Esophagus muscularis mucosa (tissue), 4 donors: ENCODE measurements around the gene HLCS. TPM values are rescaled to one million over a fixed set of nuclear protein-coding genes. Genes with fewer than 3 reads are reported as not detected.

ENCODE experiments used
- DNase-seq: peaks from one replicate; pipeline ENCODE4 v3.0.0-alpha.2; 2017; ENCODE audit errors: extremely low spot score
- H3K27ac ChIP-seq, 4 donors: fragments of 200-600 bp; sonication (generic); replicated peaks in 1 of 4; 1 replicate in 3 of 4; 2 replicates in 1 of 4; pipeline ENCODE4 v1.5.1; 2016 to 2019; ENCODE audit warnings: mild to moderate bottlenecking in 1 of 4
- H3K27me3 ChIP-seq, 4 donors: fragments of 200-600 bp; sonication (generic); one replicate each; pipeline versions ENCODE4 v1.5.1 to v1.6.0; 2016 to 2019
- H3K36me3 ChIP-seq, 4 donors: fragments of 200-600 bp; sonication (generic); one replicate each; pipeline ENCODE4 v1.5.1; 2016 to 2019
- H3K4me1 ChIP-seq, 4 donors: fragments of 200-600 bp; sonication (generic); one replicate each; pipeline ENCODE4 v1.5.1; 2016 to 2019
- H3K4me3 ChIP-seq, 4 donors: fragments of 200-600 bp; sonication (generic); 1 replicate in 2 of 4; 2 replicates in 2 of 4; pipeline ENCODE4 v1.5.1; 2016 to 2019; ENCODE audit warnings: mild to moderate bottlenecking in 4 of 4, moderate library complexity in 1 of 4
- H3K9me3 ChIP-seq, 4 donors: fragments of 200-600 bp; sonication (generic); 1 replicate in 3 of 4; 2 replicates in 1 of 4; pipeline ENCODE4 v1.5.1; 2016 to 2019
- CTCF ChIP-seq, 3 experiments: fragments of 200-600 bp in 2 of 3; fragments of 450-650 bp in 1 of 3; sonication (generic) in 2 of 3; IDR thresholded peaks; one replicate each; pipeline ENCODE4 v1.5.1; 2017 to 2019; ENCODE audit warnings: antibody characterized with exemption in 3 of 3, mild to moderate bottlenecking in 2 of 3, moderate library complexity in 1 of 3
- EP300 ChIP-seq: sonication (generic); formaldehyde crosslinking; IDR thresholded peaks from one replicate; pipeline ENCODE4 v1.6.1; 2017; ENCODE audit warnings: antibody characterized with exemption
- POLR2A ChIP-seq: fragments of 450-650 bp; IDR thresholded peaks from one replicate; pipeline ENCODE4 v1.6.1; 2017; ENCODE audit warnings: antibody characterized with exemption, moderate library complexity, mild to moderate bottlenecking, low read depth
- POLR2AphosphoS5 ChIP-seq, 2 donors: sonication (generic); formaldehyde crosslinking; IDR thresholded peaks; one replicate each; pipeline ENCODE4 v1.6.1; 2017; ENCODE audit warnings: antibody characterized with exemption in 2 of 2
- WGBS: methylation state at CpG from one replicate; pipeline ENCODE4 v1.1.5; 2018; 5-methylcytosine and 5-hydroxymethylcytosine counted together
- intact Hi-C: fragments of 100-400 bp; cut with DNase I; formaldehyde crosslinking; loops from one replicate; pipeline ENCODE4 v1.15.1; 2023
- total RNA-seq, 4 donors: library from RNA; depleted of rRNA; stranded (reverse); fragments of >200 nt; gene quantifications; one replicate each; pipeline versions ENCODE4 v1.1.0 to v1.2.1, GENCODE V29; 2016

The HLCS gene
- total RNA-seq, 4 donors from 2014 or later: 15.9 to 25.3 (median 22.0) TPM

- intact Hi-C loops: no loop called here
- Histone ChIP-seq H3K9me3 (no peaks in the 10 kb centered on the region), H3K4me1 (peaks cover 0 to 6% (median 0%) of the 10 kb centered on the region in 4 donors), H3K27me3 (no peaks in the 10 kb centered on the region), H3K27ac (no peak overlapping the region), H3K4me3 (no peak overlapping the region), H3K36me3 (no peaks in the 10 kb centered on the region)
- DNase-seq: no peak
- 93% methylated on average over 12 of the region's 12 CpGs for WGBS
- TF ChIP-seq CTCF (IDR thresholded peaks at IDR 0.05) (no peak), POLR2A (no peak), EP300 (no peak), POLR2AphosphoS5 (IDR thresholded peaks at IDR 0.05) (no peak)
Observed at GRCh38 chr21:36784947-36785346, 181.5 kb downstream of the HLCS start.

DNA sequence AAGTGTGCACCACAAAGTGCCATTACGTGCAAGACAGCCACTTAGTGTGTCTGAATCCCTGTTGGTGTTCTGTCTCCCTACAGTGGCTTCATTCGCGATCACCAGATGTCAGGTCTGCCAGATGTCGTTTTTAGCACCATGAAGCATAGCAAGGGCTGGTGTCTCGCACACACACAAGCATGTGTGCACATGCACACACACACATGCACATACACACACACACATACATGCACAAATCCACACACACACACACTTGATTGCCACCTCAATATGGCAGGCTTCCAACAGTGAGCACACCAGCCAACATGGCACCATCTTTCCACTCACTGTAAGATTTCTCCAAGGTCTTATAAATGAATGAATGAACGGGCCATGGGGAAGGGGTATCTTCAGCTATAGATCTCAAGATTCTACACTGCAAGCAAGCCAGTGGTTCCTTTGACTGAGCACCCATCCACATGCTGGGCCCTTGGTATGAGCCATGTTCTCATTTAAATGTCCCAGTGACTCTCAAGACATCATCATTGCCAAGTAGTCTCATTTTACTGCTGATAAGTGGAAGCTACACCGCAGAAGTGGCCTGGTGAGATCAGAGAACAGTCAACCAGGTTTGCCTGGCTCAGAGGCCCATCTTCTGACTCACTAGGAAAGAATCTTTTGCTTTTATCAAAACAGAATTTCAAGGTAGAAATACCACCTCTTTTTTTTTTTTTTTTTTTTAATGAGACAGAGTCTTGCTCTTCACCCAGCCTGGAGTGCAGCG lies 182.7 kb downstream of the HLCS start:
- WGBS: 97% methylated on average over 7 of the region's 8 CpGs
- no peaks in the 10 kb centered on the region for H3K27me3 ChIP-seq
- H3K4me3 ChIP-seq: no peak overlapping the region
- TF ChIP-seq POLR2AphosphoS5 (IDR thresholded peaks at IDR 0.05) (no peak), CTCF (IDR thresholded peaks at IDR 0.05) (no peak), POLR2A (no peak), EP300 (no peak)
- intact Hi-C loops: no loop called here
- no peaks in the 10 kb centered on the region for H3K36me3 ChIP-seq
- peaks cover 0 to 6% (median 0%) of the 10 kb centered on the region in 4 donors for H3K4me1 ChIP-seq
- H3K27ac ChIP-seq: no peak overlapping the region
- no peaks in the 10 kb centered on the region for H3K9me3 ChIP-seq
- no peak for DNase-seq

- no peak overlapping the region for H3K4me3 ChIP-seq
- DNase-seq: no peak
- peaks cover 0 to 6% (median 0%) of the 10 kb centered on the region in 4 donors for H3K4me1 ChIP-seq
- intact Hi-C loops: no loop called here
- no peak for TF ChIP-seq POLR2A
- no peak for TF ChIP-seq EP300
- TF ChIP-seq POLR2AphosphoS5 (IDR thresholded peaks at IDR 0.05): no peak
- TF ChIP-seq CTCF (IDR thresholded peaks at IDR 0.05): no peak
- H3K27ac ChIP-seq: no peak overlapping the region
- no peaks in the 10 kb centered on the region for H3K27me3 ChIP-seq
- no peaks in the 10 kb centered on the region for H3K36me3 ChIP-seq
- H3K9me3 ChIP-seq: no peaks in the 10 kb centered on the region
- WGBS: 96% methylated on average over 6 of the region's 6 CpGs
Observed at GRCh38 chr21:36780861-36781260, 185.6 kb downstream of the HLCS start.

GRCh38 chr21:36776981-36777617 lies 189.4 kb downstream of the HLCS start:
- no peak for TF ChIP-seq CTCF (IDR thresholded peaks at IDR 0.05)
- no peak for TF ChIP-seq POLR2AphosphoS5 (IDR thresholded peaks at IDR 0.05)
- no peak for TF ChIP-seq POLR2A
- TF ChIP-seq EP300: no peak
- no peaks in the 10 kb centered on the region for H3K9me3 ChIP-seq
- H3K27me3 ChIP-seq: no peaks in the 10 kb centered on the region
- no peak overlapping the region for H3K4me3 ChIP-seq
- H3K36me3 ChIP-seq: no peaks in the 10 kb centered on the region
- intact Hi-C loops: no loop called here
- no peak overlapping the region for H3K27ac ChIP-seq
- DNase-seq: no peak
- peaks cover 2 to 10% (median 8%) of the 10 kb centered on the region in 4 donors for H3K4me1 ChIP-seq
- WGBS: 81% methylated on average over 10 of the region's 10 CpGs
